AG09309 (cell line): ENCODE results near the gene MRPL36.

Source experiments
- DNase-seq: peaks from one replicate; pipeline ENCODE4 v3.0.0-alpha.2; 2010; ENCODE audit warnings: low read depth
- H3K4me3 ChIP-seq: 2 replicates; pipeline ENCODE4 v1.5.1; 2011; ENCODE audit warnings: mild to moderate bottlenecking, low read depth, low read length, moderate library complexity; ENCODE audit not compliant: control insufficient read depth
- CTCF ChIP-seq: IDR thresholded peaks from 2 replicates; pipeline ENCODE4 v1.5.1; 2011; ENCODE audit warnings: mild to moderate bottlenecking, low read depth, low read length, inconsistent platforms; ENCODE audit not compliant: insufficient read depth, control insufficient read depth; ENCODE audit errors: missing control alignments

The MRPL36 gene

GRCh38 chr5:1785062-1785461, 14.6 kb downstream of the MRPL36 start:
- TF ChIP-seq CTCF: no peak
- no peak for DNase-seq
- H3K4me3 ChIP-seq: no peak overlapping the region

- no peak for TF ChIP-seq CTCF
- H3K4me3 ChIP-seq: no peak overlapping the region
- DNase-seq: no peak
These were observed 15.2 kb downstream of the MRPL36 start for GRCh38 chr5:1784197-1785050.

GRCh38 chr5:1783216-1783554, 16.5 kb downstream of the MRPL36 start:
- no peak for DNase-seq
- H3K4me3 ChIP-seq: no peak overlapping the region
- TF ChIP-seq CTCF: no peak

- no peak overlapping the region for H3K4me3 ChIP-seq
- DNase-seq: no peak
- no peak for TF ChIP-seq CTCF
These were observed 17.0 kb downstream of the MRPL36 start for GRCh38 chr5:1782385-1783215.

- no peak for TF ChIP-seq CTCF
- no peak for DNase-seq
- no peak overlapping the region for H3K4me3 ChIP-seq
These were observed 17.8 kb downstream of the MRPL36 start for GRCh38 chr5:1781726-1782384.

- H3K4me3 ChIP-seq: no peak overlapping the region
- DNase-seq: no peak
- TF ChIP-seq CTCF: no peak
These were observed 18.5 kb downstream of the MRPL36 start for GRCh38 chr5:1781107-1781506.
